Measurements from ENCODE around the gene PER2.

The PER2 gene

DNA sequence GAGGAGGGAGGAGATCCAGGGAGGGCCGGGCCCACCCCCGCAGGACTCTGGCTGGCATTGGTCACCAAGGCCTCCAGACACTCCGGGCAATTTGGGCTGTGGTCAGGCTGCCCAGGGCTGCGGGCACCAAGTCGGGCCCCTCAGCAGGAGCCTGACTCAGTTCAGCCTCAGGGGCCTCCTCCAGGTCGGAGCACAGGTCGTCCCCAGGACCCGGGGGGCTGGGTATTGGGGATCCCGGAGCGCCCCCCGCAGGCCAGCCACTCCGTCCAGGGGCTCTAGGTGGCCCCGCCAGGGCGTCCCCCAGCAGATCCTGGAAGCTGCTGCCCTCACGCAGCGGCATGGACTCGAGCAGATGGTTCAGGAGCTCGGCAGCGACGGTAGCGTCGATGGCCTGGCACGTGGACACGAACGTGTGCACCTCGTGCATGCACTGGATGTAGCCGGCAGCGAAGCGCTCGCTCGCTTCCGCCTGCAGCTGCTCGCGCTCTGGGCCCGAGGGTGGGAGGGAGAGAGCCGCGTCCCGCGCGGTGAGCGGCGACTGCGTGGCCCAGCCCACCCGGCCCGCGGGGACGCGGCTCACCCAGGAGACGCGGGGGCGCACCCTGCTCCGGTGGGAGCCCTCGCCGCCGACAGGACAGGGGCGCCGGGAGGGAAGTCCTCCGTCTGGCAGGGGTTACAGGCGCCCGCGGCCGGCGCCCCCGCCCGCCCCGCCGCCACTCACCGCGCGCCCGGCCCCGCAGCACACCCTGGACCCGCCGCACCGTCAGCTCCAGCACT, 49.5 kb downstream of the PER2 start:
- no peaks in the 10 kb centered on the region for H3K4me1 ChIP-seq (ENCODE audit: low read length)
- H3K9me3 ChIP-seq (ENCODE audit: insufficient read depth, low read length), result no peaks in the 10 kb centered on the region
- no peak overlapping the region for H2AFZ ChIP-seq (ENCODE audit: low read depth, low read length)
- no peaks in the 10 kb centered on the region for H3K36me3 ChIP-seq (replicated peaks; ENCODE audit: low read depth, low read length)
- no peak overlapping the region for H3K4me3 ChIP-seq (ENCODE audit: low read length)
- H3K9ac ChIP-seq (ENCODE audit: low read length), result no peak overlapping the region
- H3K4me2 ChIP-seq (ENCODE audit: low read length), result no peak overlapping the region
- H3K79me2 ChIP-seq (ENCODE audit: low read length), result no peaks in the 10 kb centered on the region
- no peak overlapping the region for H3K27ac ChIP-seq (ENCODE audit: low read length)
- H4K20me1 ChIP-seq (ENCODE audit: insufficient read depth, low read length), result no peaks in the 10 kb centered on the region
- TF ChIP-seq, protein P1, sequence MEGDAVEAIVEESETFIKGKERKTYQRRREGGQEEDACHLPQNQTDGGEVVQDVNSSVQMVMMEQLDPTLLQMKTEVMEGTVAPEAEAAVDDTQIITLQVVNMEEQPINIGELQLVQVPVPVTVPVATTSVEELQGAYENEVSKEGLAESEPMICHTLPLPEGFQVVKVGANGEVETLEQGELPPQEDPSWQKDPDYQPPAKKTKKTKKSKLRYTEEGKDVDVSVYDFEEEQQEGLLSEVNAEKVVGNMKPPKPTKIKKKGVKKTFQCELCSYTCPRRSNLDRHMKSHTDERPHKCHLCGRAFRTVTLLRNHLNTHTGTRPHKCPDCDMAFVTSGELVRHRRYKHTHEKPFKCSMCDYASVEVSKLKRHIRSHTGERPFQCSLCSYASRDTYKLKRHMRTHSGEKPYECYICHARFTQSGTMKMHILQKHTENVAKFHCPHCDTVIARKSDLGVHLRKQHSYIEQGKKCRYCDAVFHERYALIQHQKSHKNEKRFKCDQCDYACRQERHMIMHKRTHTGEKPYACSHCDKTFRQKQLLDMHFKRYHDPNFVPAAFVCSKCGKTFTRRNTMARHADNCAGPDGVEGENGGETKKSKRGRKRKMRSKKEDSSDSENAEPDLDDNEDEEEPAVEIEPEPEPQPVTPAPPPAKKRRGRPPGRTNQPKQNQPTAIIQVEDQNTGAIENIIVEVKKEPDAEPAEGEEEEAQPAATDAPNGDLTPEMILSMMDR (IDR thresholded peaks at IDR 0.05; ENCODE audit: low read depth, low read length), result no peak
- TF ChIP-seq EZH2phosphoT487 (IDR thresholded peaks at IDR 0.05; ENCODE audit: low read depth), result no peak
- no peaks in the 10 kb centered on the region for H3K27me3 ChIP-seq (ENCODE audit: low read depth, low read length)

DNA sequence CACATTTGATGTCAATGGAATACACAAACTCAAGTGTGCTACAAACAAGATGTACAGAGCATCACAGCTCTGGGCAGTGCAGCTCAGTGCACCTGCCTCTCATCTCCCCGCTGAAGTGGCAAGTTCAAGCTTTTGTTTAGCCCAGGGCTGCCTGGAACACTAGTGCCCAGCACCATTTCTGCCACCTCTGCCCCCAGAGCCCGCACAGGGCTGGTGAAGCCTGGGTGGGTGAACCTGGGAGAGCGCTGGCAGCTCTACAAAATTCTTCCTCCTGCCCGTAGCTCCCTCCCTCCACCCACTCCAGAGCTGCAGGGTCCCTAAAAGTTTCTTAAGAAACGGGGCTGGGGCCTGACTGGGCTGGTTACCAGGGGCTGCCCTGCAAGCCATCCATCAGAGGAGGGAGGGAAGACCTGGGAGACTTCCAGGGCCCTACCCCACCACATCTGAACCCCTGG, 50.1 kb downstream of the PER2 start:
- H3K79me2 ChIP-seq (ENCODE audit: low read length), result no peaks in the 10 kb centered on the region
- H3K4me1 ChIP-seq (ENCODE audit: low read length), result no peaks in the 10 kb centered on the region
- no peaks in the 10 kb centered on the region for H3K9me3 ChIP-seq (ENCODE audit: insufficient read depth, low read length)
- no peaks in the 10 kb centered on the region for H4K20me1 ChIP-seq (ENCODE audit: insufficient read depth, low read length)
- H3K4me2 ChIP-seq (ENCODE audit: low read length), result no peak overlapping the region
- no peak overlapping the region for H3K9ac ChIP-seq (ENCODE audit: low read length)
- H3K27ac ChIP-seq (ENCODE audit: low read length), result no peak overlapping the region
- no peaks in the 10 kb centered on the region for H3K27me3 ChIP-seq (ENCODE audit: low read depth, low read length)
- no peak overlapping the region for H3K4me3 ChIP-seq (ENCODE audit: low read length)
- TF ChIP-seq, protein P1 (IDR thresholded peaks at IDR 0.05; ENCODE audit: low read depth, low read length), result no peak
- TF ChIP-seq EZH2phosphoT487 (IDR thresholded peaks at IDR 0.05; ENCODE audit: low read depth), result no peak
- no peak overlapping the region for H2AFZ ChIP-seq (ENCODE audit: low read depth, low read length)
- H3K36me3 ChIP-seq (replicated peaks; ENCODE audit: low read depth, low read length), result no peaks in the 10 kb centered on the region

DNA sequence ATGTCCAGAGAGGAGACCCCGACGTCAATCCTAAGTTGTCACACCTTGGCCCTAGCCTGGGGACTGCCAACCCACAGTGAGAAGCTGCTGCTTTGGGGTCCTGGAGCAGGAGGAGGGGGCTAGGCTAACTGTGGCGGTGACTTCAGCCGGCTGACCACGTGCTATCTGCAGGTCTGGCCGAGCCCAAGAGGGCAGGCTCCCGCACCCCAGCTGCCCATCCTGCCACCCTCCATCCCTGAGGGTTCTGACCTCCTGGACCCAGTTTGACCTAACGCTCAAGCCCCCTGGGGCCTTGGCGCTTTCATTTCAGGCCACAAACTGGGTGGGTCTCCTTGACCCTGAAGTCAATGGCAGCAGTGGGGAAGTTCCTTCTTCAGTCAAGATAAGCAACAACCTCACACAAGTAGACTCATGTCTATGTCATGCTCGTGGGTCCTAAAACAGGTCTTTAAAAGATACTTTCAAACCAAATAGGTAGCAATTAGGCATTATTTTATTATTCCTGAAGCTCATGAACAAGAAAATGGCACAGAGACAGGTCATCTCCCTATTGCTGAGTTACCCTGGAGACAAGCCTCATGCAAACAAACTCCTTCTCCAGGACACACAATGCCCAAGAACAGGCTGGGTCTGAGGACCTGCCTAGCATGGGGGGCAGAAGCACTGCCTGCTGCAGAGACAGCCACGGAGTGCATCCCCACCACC, 50.8 kb downstream of the PER2 start:
- Histone ChIP-seq H3K9ac (ENCODE audit: low read length) (no peak overlapping the region), H3K79me2 (ENCODE audit: low read length) (no peaks in the 10 kb centered on the region), H3K27ac (ENCODE audit: low read length) (no peak overlapping the region), H4K20me1 (ENCODE audit: insufficient read depth, low read length) (no peaks in the 10 kb centered on the region), H2AFZ (ENCODE audit: low read depth, low read length) (no peak overlapping the region), H3K9me3 (ENCODE audit: insufficient read depth, low read length) (no peaks in the 10 kb centered on the region), H3K4me3 (ENCODE audit: low read length) (no peak overlapping the region), H3K27me3 (ENCODE audit: low read depth, low read length) (no peaks in the 10 kb centered on the region), H3K4me1 (ENCODE audit: low read length) (no peaks in the 10 kb centered on the region), H3K4me2 (ENCODE audit: low read length) (no peak overlapping the region), H3K36me3 (replicated peaks; ENCODE audit: low read depth, low read length) (no peaks in the 10 kb centered on the region)
- TF ChIP-seq, protein P1 (IDR thresholded peaks at IDR 0.05; ENCODE audit: low read depth, low read length), result no peak
- no peak for TF ChIP-seq EZH2phosphoT487 (IDR thresholded peaks at IDR 0.05; ENCODE audit: low read depth)

DNA sequence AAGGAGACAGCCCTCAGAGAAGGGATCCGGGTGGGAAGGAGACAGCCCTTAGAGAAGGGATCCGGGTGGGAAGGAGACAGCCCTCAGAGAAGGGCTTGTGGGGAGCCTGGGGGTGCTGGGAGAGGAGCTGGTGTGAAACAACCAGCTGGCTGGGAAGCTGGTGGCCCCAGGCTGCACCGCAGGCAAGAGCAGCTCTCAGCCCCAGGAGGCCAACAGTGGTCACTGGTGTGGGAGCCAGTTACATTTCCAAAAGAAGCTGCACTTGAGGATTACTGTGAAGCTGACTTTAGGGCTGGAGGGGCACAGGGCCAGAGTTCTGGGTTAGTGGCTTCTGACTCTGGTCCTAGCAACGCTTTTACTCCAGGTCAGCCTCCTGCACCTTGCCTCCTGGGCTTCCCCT, 51.8 kb downstream of the PER2 start:
- Histone ChIP-seq H2AFZ (ENCODE audit: low read depth, low read length) (no peak overlapping the region), H3K4me3 (ENCODE audit: low read length) (no peak overlapping the region), H4K20me1 (ENCODE audit: insufficient read depth, low read length) (no peaks in the 10 kb centered on the region), H3K9ac (ENCODE audit: low read length) (no peak overlapping the region), H3K79me2 (ENCODE audit: low read length) (no peaks in the 10 kb centered on the region), H3K4me2 (ENCODE audit: low read length) (no peak overlapping the region), H3K27ac (ENCODE audit: low read length) (no peak overlapping the region), H3K36me3 (replicated peaks; ENCODE audit: low read depth, low read length) (no peaks in the 10 kb centered on the region), H3K4me1 (ENCODE audit: low read length) (no peaks in the 10 kb centered on the region), H3K27me3 (ENCODE audit: low read depth, low read length) (no peaks in the 10 kb centered on the region), H3K9me3 (ENCODE audit: insufficient read depth, low read length) (no peaks in the 10 kb centered on the region)
- TF ChIP-seq EZH2phosphoT487 (IDR thresholded peaks at IDR 0.05; ENCODE audit: low read depth), result no peak
- TF ChIP-seq, protein P1 (IDR thresholded peaks at IDR 0.05; ENCODE audit: low read depth, low read length), result no peak
